GM18498 (cell line): ENCODE measurements around the gene KRT72.

ENCODE experiments used
- ATAC-seq: cut with Tn5 transposase; IDR thresholded peaks from one replicate; pipeline ENCODE4 v1.9.1; 2021; ENCODE audit warnings: mild to moderate bottlenecking, moderate library complexity; ENCODE audit not compliant: unreplicated experiment

The KRT72 gene

DNA sequence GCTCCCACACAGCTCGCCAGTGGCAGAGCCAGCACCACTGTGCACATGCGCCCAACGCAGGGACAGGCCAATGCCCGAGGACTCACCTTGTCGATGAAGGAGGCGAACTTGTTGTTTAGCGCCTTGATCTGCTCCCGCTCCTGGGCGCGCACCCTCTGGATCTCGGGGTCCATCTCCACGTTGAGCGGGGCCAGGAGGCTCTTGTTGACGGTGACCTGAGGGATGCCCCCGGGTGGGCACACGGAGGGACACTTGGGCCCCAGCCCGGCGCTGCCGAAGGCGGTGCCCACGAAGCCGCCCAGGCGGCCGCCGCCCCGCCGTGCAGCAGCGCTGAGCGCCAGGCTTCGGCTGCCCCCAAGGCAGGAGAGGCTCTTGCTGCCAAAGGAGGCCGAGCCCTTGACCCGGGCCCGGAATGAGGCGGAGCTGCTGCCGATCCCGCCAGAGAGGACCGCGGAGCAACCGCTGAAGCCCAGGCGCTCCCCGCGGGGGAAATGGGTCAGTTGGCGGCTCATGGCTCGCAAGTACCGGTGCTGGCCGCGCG, at the start of gene KRT72:
Gene KRT72 (minus strand): TSS at position 523 of the 541 bp plus-strand sequence. CDS start 11 bp downstream, at position 512.
- no peak for ATAC-seq

DNA sequence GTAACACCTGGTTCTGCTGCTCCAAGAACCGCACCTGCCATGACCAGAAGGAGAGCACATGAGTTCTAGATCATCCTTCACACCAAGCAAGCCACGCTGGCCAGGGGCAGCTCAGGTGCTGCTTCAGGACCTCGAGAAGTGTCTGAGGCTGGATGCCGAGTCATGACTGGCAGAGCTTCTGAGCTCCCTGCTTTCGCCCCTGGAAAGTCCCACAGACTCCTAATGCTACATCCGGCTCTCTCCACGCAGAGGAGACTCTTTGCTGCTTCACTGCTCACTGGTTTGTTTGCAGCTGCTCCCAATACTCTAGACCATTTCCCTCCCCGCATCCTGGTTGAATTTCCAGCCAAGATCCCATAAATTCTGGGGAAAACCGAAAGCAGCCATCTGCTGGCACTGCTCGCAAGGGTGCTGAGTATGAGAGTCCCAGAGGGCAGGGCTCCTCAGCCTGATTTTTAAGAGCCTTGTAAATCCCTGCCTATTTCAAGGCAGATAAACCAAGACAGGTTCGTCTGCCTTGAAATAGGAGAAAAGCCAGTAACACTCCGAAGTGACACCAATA, 49.3 kb upstream of the KRT72 start:
- no peak for ATAC-seq

- no peak for ATAC-seq
These were observed 47.8 kb upstream of the KRT72 start for GRCh38 chr12:52649066-52649465.

GRCh38 chr12:52648012-52648550, 46.8 kb upstream of the KRT72 start:
- ATAC-seq = no peak

DNA sequence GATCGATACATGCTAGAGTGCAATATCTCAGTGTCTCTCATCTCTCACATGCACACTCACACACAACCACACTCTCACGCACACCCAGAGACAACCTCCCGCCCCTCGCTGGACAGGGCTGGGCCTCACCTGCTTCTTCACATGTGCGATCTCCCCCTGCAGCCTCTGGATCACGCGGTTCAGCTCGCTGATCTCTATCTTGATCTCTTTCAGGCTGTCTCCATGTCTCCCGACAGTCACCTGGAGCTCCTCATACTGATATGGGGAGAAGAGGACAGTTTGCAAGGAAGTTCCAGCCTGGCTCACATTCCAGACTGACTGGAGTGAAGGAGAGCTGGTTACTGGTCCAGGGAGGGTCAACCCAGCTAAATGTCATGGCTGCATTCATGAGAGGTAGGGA, 46.3 kb upstream of the KRT72 start:
- no peak for ATAC-seq

DNA sequence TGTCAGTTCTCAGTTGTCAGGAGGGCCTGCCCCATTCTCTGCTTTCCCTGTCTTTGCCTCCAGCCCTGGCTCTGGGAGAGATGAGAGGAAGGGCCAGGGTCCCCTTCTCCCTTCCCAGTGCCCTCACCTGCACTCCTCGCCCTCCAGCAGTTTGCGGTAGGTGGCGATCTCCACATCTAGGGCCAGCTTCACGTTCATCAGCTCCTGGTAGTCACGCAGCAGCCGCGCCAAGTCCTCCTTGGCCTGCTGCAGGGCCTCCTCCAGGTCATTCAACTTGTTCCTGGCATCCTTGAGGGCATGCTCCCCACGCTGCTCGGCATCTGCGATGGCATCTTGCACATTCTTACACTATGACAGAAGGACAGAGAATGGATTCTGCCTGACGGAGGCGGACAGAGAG, 45.4 kb upstream of the KRT72 start:
- ATAC-seq = no peak

DNA sequence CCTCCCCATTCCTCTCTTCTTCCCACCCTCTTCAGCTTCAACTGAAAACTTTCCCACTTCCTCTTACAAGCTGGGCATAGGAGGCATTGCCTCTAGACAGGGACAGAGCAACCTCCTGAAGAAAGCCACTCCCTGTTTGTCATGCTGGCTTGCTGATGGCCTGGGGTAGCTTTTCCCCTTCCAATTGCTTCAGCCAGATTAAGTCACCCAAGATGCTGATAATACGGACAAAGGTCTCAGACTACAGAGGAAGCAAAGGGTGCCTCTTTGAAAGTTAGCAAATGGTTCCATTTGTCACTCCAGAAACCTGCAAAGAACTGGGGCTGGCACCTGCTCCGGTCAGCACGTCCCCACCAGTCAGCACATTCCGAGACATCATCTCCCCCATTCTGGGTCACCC, 44.7 kb upstream of the KRT72 start:
- ATAC-seq = no peak

- no peak for ATAC-seq
These were observed 44.0 kb upstream of the KRT72 start for GRCh38 chr12:52645120-52645761.

GRCh38 chr12:52644078-52644415, 42.8 kb upstream of the KRT72 start:
- no peak for ATAC-seq

DNA sequence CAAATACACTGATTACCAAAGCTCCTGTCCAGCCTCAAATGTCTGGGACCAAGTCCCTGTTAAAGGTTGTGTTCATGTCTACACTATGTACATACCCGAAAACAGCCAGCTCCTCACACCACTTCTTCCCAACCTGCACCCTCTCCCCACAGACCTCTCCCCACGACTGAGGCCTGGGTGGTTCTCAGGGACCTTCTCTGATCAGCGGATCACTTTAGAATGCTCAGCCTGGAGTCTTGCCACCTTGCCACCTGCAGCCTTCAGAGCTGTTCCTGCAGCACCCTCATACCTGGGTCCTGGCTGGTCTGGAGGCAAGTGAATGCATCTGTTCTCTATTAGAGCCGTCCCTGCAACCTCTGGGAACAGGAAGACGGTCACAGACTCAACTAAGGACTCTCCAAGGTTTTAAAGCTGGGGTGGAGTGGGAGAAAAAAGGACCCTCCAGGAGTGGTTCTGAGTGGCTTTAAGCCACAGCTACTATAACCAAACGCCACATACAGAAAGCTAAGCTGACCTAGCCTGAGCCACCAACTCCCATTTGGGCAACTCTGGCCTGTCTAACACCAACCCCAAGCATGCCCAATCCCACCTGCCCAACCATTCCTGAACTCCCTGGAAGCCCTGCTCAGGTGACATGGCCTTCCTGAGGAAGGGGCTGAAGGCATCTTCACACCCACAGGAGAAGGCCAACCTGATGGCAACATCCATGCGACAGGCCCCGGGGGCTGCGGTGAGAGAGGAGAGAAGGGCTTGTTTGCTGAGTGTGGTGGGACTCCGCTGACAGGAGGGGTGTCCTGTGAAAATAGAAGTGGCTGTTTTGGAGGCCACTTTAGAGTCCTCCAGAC, 42.2 kb upstream of the KRT72 start:
- no peak for ATAC-seq

GRCh38 chr12:52641468-52641867, 40.2 kb upstream of the KRT72 start:
- no peak for ATAC-seq

- ATAC-seq = no peak
These were observed 36.0 kb upstream of the KRT72 start for GRCh38 chr12:52637299-52637698.

DNA sequence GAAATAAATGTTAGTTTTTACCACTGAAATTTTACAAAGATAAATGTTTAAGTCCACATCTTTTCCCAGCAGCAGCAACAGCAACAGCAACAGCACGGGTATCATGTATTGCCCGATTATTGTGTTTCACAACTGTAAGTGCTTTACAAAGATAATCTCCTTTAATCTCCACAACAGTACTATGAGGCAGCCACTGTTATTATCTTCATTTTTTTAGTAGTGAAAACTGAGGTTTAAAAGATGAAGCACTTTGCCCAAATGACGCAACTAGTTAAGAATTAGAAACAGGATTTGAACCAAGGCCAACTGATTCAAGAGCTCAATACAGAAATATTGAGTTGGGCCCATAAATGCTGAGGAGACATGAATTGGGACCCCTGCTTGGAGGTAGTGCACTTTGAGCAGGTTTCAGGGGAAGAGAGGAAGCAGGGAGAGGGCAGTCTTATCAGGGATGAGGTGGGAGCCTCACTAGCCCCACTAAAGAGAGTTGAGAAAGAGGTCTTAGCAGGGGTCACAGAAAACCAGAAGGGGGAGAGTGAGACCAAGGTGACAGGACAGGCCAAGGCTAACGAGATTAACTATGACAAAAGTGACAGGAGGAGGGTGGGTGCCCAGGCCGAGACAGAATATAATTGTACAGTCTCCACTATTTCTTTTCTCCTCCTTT, 35.5 kb upstream of the KRT72 start:
- ATAC-seq = no peak

DNA sequence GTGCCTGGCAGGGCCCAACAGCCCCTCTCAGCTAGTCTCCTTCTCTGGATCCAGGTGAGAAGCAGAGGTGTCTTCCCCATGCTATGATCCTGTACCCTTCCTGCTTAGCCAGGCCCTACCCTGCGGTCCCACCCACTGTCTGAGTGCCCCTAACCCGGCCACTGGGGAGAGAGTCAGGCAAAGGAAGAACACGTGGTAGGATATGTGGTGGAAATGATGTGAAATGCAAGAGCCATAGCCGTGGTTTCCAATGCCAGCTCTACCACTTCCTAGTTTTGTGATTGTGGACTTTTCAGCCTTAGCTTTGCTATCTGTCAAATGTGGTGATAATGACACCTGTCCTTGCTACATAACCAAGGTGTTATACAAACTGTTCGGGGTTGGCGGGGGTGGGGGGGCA, 34.9 kb upstream of the KRT72 start:
- no peak for ATAC-seq

DNA sequence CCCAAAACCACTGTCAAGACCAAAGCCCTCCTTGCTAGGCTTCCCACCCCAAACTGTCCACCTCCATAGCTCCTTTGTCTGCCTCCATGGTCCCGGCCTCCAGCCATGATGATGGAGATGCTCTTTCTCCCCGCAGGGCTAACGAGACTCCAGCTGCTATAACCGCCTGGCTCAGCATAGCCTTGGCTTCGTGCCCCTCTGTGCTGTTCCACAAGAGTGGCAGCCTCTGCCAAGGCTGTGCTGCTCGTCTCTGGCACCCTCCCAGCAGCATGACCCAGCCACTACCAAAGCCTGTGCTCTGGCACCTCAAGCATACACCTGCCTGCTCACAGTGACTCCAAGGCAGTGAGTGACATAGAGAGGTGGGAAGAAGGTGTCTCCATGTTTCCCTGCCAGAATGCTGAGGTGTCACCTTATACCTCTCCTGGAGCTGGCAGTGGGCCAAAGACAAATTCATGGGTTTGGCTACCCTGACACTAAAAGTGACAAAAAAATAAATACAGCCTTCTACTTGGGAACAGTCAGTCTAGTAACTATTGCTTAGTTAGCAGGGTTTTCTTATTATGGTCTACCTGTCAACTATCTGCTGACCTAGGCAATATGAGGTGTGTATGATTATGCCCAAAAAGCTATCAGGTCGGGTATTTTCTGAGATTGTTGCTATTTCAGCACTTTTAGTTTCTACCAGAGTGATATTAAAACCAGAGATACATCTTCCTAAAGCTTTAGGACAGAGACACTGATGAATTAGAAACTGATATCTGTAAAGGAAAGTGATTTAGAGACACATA, 33.2 kb upstream of the KRT72 start:
- ATAC-seq = no peak

GRCh38 chr12:52633383-52633782, 32.1 kb upstream of the KRT72 start:
- ATAC-seq = no peak

DNA sequence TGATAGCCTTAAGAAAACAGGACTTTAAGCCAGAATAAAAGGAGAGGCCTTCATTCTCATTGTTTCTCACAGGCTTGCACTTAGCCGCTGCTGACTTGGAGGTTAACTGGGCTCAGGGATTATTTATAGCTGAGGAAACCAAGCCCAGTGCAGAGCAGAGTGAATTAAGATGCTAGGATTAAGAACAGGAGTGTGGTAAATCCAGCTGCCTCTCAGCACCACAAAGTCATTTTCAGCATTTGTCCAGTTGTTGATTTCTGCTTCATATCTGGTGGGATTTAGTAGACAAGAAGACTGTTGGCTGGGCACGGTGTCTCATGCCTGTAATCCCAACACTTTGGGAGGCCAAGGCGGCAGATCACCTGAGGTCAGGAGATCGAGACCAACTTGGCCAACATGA, 31.4 kb upstream of the KRT72 start:
- no peak for ATAC-seq

- no peak for ATAC-seq
These were observed 30.6 kb upstream of the KRT72 start for GRCh38 chr12:52631676-52632459.

GRCh38 chr12:52631264-52631663, 30.0 kb upstream of the KRT72 start:
- no peak for ATAC-seq
